Central memory CD8-positive, alpha-beta T cell (primary cell): ENCODE data around the gene TLR9.

Experiments used
- ATAC-seq: fragments of 150-1000 bp; cut with Tn5 transposase; replicated peaks from 2 replicates; pipeline ENCODE4 v1.10.0; 2022; ENCODE audit warnings: mild to moderate bottlenecking, moderate FRiP score, moderate number of reproducible peaks; ENCODE audit not compliant: poor library complexity, severe bottlenecking; ENCODE audit errors: extremely low read depth
- DNase-seq, 2 donors: peaks; one replicate each; pipeline ENCODE4 v3.0.0; 2021; ENCODE audit warnings: low spot score in 2 of 2
- H3K27ac Mint-ChIP-seq: one replicate; pipeline ENCODE4 v1.8.0; 2022; ENCODE audit warnings: low read depth, mild to moderate bottlenecking, moderate library complexity, mixed read lengths
- H3K27me3 Mint-ChIP-seq: one replicate; pipeline ENCODE4 v1.8.0; 2022; ENCODE audit warnings: mixed read lengths
- H3K36me3 Mint-ChIP-seq: one replicate; pipeline ENCODE4 v1.8.0; 2022; ENCODE audit warnings: mild to moderate bottlenecking, moderate library complexity, mixed read lengths; ENCODE audit not compliant: insufficient read depth
- H3K4me1 Mint-ChIP-seq: one replicate; pipeline ENCODE4 v1.8.0; 2022; ENCODE audit warnings: mixed read lengths
- H3K4me3 Mint-ChIP-seq: one replicate; pipeline ENCODE4 v1.8.0; 2022; ENCODE audit warnings: mild to moderate bottlenecking, moderate library complexity, mixed read lengths
- H3K9me3 Mint-ChIP-seq: one replicate; pipeline ENCODE4 v1.8.0; 2022; ENCODE audit warnings: mixed read lengths

Gene TLR9

DNA sequence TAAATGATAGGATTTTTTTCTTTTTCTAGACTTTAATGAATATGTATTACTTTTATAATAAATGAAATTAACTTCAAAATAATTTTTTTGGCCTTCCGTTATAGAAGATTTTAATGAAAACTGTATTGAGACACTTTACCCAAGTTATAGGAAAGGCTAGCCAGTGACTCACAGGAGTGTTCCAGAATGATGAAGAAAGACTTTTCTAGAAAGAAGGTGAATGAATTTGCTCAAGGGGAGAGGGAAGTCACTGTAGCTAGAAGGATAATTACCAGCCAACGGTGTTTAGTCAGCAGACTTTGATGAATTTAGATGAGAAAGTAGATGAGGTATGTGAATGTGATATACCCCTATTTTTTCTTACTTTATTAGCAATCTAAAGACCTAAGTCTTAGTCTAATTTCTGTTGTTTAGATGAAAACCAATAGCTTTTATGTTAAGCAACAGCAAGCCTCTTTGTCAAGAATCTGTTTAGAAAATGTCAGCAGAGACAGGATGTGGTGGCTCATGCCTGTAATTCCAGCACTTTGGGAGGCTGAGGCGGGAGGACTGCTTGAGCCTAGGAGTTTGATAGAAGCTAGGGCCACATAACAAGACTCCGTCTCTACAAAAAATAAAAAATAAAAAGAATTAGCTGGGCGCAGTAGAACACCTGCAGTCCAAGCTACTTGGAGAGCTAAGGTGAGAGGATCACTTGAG, 24.3 kb downstream of the TLR9 start:
- peaks cover 37% of the 10 kb centered on the region for H3K4me1 Mint-ChIP-seq
- H3K27me3 Mint-ChIP-seq = no peaks in the 10 kb centered on the region
- no peaks in the 10 kb centered on the region for H3K9me3 Mint-ChIP-seq
- no peak overlapping the region for H3K27ac Mint-ChIP-seq
- DNase-seq (no peak), ATAC-seq (no peak)
- H3K4me3 Mint-ChIP-seq = no peak overlapping the region
- peaks cover 60% of the 10 kb centered on the region for H3K36me3 Mint-ChIP-seq

DNA sequence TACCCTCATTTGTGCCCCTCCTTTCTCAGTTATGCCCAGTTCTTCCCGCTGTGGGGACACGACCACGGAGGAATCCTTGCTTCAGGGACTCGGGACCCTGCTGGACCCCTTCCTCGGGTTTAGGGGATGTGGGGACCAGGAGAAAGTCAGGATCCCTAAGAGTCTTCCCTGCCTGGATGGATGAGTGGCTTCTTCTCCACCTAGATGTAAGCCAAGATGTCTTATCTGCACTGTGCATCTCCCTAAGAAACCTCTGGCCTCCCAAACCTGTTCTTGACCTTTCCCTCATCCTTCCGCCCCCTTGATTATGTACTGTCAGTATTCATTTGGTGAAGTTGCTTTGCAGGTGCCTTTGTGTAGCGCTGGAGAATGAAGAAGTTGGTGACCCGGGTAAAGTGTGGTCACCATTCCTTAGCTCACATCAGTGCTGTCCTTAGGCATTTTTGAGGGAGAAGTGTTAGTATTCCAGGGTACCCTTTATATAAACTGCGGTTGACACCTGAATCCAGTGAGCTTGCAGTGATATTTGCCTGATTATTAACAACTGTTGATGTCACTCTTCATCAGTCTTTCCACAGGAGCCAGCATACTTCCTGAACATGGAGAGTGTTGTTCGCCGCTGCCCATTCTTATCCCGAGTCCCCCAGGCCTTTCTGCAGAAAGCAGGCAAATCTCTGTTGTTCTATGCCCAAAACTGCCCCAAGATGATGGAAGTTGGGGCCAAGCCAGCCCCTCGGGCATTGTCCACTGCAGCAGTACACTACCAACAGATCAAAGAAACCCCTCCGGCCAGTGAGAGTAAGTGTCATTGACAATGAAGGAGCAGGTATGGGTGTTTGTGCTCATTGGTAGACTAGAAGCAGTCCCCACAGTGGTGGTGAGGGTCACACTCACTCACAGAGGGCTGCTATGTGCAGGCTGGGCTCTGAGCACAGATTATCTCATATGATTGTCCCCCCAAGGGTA, 26.5 kb downstream of the TLR9 start:
- Mint-ChIP-seq H3K27ac (peak overlapping the region; percentile 99), H3K36me3 (peaks cover 38% of the 10 kb centered on the region), H3K4me1 (peaks cover 37% of the 10 kb centered on the region), H3K27me3 (no peaks in the 10 kb centered on the region), H3K9me3 (no peaks in the 10 kb centered on the region), H3K4me3 (peak overlapping the region; percentile 98)
- ATAC-seq = no peak
- no peak for DNase-seq

DNA sequence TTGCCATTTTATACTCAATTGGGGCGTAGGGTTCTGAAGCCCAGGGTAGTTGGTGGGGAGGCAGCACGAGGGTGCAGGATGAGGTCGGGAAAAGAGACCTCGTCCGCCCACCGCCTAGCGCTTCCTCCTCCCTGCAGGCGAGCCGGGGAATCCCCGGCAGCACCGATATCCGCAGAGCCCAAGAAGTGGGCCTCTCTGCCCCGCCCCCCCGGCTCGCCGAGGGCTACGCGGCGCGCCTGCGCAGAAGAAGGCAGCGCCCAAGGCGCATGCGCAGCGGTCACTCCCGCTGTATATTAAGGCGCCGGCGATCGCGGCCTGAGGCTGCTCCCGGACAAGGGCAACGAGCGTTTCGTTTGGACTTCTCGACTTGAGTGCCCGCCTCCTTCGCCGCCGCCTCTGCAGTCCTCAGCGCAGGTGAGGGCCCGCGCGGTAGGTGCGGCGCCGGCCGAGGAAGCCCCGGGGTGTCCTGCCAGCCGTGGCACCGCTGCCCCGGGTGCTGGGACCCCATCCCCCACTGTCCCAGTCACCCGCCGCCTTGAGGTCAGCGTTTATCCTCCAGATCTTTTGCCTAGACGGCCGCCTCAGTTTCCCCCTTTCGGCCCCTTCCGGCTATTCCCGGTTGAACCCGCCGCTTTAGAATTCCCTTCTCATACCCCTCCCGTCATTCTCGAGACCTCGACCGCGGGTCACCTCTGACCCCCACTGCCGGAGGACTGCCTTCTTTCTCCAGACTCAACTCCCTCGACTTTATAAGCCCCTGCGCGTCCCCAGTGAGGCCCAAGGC, 27.4 kb downstream of the TLR9 start, which contains the start of gene ALAS1:
ALAS1 (plus strand) TSS at position 319 of the 784 bp plus-strand sequence. CDS start 1,082 bp downstream, outside the sequence.
- peaks cover 37% of the 10 kb centered on the region for H3K4me1 Mint-ChIP-seq
- peak; percentile 99 for ATAC-seq
- H3K36me3 Mint-ChIP-seq = peaks cover 32% of the 10 kb centered on the region
- DNase-seq = peak; percentile 92 to 95
- peak within 1 kb of the TSS; percentile 99 for H3K27ac Mint-ChIP-seq
- H3K4me3 Mint-ChIP-seq = peak within 1 kb of the TSS; percentile 98
- no peaks in the 10 kb centered on the region for H3K27me3 Mint-ChIP-seq
- no peaks in the 10 kb centered on the region for H3K9me3 Mint-ChIP-seq

DNA sequence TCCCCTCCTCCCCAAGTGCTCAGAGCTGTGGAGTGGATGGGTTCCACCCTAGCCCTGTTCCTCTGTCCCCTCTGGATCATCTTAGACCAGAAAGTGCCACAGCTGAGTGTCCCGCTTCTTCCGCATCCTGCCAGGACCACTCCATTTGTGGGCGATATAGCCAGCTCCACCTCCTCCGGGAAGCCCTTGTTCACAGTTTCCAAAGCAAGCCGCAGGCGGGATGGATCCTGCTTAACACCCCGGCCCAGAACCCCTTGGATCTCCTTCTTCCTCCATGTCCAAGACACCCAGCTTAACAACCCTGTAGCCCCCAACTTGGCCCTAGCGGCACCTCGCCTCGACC, 28.0 kb downstream of the TLR9 start:
- H3K9me3 Mint-ChIP-seq = no peaks in the 10 kb centered on the region
- peak overlapping the region; percentile 98 for H3K4me3 Mint-ChIP-seq
- H3K36me3 Mint-ChIP-seq = peaks cover 29% of the 10 kb centered on the region
- DNase-seq (no peak), ATAC-seq (no peak)
- H3K27ac Mint-ChIP-seq = peak overlapping the region; percentile 99
- peaks cover 34% of the 10 kb centered on the region for H3K4me1 Mint-ChIP-seq
- H3K27me3 Mint-ChIP-seq = no peaks in the 10 kb centered on the region

DNA sequence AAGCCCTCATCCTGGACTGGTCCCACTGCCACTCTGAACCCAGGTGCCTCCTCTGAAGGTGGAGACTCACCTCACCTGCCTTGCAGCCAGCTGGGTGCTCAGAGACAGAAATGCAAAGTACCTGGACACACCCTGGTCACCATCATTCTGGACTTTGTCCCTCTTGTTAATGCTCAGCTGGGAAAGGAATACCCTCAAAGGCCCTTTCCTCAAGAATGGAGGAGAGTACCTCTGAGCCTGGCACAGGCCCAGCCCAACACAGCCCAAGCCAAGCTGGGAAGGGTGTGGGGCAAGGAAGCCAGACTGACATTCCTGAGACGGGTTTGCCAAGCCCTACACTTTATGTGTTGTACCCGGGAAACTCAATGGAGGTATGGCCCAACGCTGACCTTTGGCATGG, 28.5 kb downstream of the TLR9 start:
- Mint-ChIP-seq H3K9me3 (no peaks in the 10 kb centered on the region), H3K4me3 (no peak overlapping the region), H3K4me1 (peaks cover 31% of the 10 kb centered on the region), H3K27ac (peak overlapping the region; percentile 99), H3K27me3 (no peaks in the 10 kb centered on the region), H3K36me3 (peaks cover 24% of the 10 kb centered on the region)
- DNase-seq = no peak
- ATAC-seq = no peak

DNA sequence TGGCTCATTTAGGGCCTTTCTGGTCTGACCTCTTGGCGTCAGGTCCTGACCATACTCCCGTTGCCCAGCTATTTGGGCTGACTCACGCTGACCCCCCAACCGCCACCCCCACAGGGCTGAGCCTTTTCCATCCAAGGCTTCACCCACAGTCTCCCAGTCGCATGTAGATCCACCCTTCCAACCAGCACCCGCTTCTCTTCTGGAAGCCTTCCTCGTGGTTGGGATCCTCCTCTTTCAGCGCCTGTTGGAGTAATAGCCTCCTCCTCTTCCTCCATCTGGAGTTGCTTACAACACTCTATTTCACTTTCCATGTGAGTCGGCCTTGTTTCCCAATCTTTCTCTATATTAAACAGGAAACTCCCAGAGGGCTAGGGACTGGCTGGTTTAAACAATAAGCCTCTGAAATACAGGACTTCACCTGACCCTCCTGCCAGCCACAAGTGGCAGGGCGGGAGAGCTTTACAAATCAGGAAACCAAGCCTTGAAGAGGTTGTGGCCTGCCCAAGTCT, 29.6 kb downstream of the TLR9 start:
- no peaks in the 10 kb centered on the region for H3K27me3 Mint-ChIP-seq
- ATAC-seq (no peak), DNase-seq (no peak)
- H3K36me3 Mint-ChIP-seq = peaks cover 19% of the 10 kb centered on the region
- H3K27ac Mint-ChIP-seq = no peak overlapping the region
- no peak overlapping the region for H3K4me3 Mint-ChIP-seq
- H3K9me3 Mint-ChIP-seq = no peaks in the 10 kb centered on the region
- H3K4me1 Mint-ChIP-seq = peaks cover 27% of the 10 kb centered on the region

DNA sequence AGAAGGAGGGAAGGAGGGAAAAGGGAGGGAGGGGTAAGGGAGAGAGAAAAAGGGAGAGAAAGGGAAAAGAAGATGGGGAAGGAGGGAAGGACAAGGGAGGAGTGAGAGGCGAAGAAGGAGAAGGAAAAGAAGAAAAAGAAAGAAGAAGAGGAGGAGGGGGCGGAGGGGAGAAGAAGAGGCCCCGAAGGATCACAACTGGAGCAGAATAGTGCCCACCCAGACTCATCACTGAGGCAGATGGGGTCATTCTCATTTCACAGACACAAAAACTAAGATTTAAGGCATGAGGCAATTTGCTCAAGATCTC, 30.2 kb downstream of the TLR9 start:
- no peaks in the 10 kb centered on the region for H3K9me3 Mint-ChIP-seq
- no peaks in the 10 kb centered on the region for H3K27me3 Mint-ChIP-seq
- DNase-seq (no peak), ATAC-seq (no peak)
- H3K4me1 Mint-ChIP-seq = peaks cover 25% of the 10 kb centered on the region
- peaks cover 17% of the 10 kb centered on the region for H3K36me3 Mint-ChIP-seq
- no peak overlapping the region for H3K4me3 Mint-ChIP-seq
- H3K27ac Mint-ChIP-seq = no peak overlapping the region

DNA sequence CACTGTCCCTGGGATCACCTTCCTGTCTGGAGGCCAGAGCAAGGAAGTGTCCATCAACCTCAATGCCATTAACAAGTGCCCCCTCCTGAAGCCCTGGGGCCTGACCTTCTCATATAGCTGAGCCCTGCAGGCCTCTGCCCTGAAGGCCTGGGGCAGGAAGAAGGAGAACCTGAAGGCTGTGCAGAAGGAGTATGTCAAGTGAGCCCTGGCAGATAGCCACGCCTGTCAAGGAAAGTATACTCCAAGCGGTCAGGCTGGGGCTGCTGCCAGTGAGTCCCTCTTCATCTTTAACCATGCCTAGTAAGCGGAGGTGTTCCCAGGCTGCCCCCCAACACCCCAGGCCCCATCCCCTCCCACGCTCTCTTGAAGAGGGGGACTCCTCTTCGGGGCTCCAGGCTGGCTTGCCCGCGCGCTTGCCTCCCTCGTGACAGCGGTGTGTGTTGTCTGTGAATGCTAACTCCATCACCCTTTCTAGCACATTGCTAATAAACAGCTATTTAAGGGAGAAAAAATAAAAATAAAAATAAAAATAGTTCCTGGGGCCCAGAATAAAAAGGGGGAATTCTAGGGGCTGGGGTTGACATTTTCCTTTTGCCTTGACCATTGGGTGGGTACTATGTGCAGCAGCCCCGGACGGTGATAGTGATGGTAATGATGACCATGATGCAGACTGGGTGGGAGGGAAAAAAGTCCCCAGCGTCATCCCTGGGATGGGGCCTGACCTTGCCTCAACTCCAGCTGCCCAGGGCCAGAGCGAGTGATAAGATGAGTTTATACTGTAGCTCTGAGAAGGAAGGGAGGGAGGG, 30.8 kb downstream of the TLR9 start:
- DNase-seq = no peak
- no peaks in the 10 kb centered on the region for H3K27me3 Mint-ChIP-seq
- H3K27ac Mint-ChIP-seq = no peak overlapping the region
- H3K36me3 Mint-ChIP-seq = peaks cover 14% of the 10 kb centered on the region
- peaks cover 21% of the 10 kb centered on the region for H3K4me1 Mint-ChIP-seq
- ATAC-seq = no peak
- H3K4me3 Mint-ChIP-seq = no peak overlapping the region
- H3K9me3 Mint-ChIP-seq = no peaks in the 10 kb centered on the region

DNA sequence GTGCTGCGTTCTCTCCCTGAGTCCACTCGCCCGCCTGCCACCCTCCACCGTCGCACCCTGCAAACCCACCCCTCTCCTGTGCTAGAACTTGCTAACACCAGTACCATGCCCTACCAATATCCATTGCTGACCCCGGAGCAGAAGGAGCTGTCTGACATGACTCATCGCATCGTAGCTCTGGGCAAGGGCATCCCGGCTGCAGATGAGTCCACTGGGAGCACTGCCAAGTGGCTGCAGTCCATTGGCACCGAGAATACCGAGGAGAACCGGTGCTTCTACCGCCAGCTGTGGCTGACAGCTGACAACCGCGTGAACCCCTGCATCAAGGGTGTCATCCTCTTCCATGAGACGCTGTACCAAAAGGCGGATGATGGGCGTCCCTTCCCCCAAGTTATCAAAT, 32.4 kb downstream of the TLR9 start:
- Mint-ChIP-seq H3K27me3 (no peaks in the 10 kb centered on the region), H3K27ac (no peak overlapping the region), H3K9me3 (no peaks in the 10 kb centered on the region), H3K4me3 (no peak overlapping the region), H3K4me1 (peaks cover 8% of the 10 kb centered on the region), H3K36me3 (peaks cover 5% of the 10 kb centered on the region)
- ATAC-seq = no peak
- no peak for DNase-seq

DNA sequence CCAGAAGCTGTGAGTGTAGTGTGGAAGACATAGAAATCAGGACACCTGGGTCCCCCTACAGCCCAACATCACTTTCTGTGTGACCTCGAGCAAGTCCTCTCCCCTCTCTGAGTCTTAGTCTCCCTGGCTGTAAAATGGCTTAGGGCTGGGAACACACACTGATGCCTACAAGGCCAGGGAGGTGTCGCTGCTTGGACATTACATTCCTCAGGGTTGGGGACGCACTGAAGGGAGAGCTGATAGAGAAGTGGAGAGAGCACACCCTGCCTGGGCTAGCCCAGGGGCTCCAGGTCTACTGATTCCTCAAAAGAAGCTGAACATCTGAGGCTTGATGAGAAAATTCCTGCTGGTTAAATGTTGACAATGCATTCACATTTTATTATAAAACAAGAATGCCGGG, 33.8 kb downstream of the TLR9 start:
- Mint-ChIP-seq H3K27ac (no peak overlapping the region), H3K4me1 (no peaks in the 10 kb centered on the region), H3K27me3 (no peaks in the 10 kb centered on the region), H3K36me3 (peaks cover 2% of the 10 kb centered on the region), H3K4me3 (no peak overlapping the region), H3K9me3 (no peaks in the 10 kb centered on the region)
- ATAC-seq = no peak
- DNase-seq = no peak

DNA sequence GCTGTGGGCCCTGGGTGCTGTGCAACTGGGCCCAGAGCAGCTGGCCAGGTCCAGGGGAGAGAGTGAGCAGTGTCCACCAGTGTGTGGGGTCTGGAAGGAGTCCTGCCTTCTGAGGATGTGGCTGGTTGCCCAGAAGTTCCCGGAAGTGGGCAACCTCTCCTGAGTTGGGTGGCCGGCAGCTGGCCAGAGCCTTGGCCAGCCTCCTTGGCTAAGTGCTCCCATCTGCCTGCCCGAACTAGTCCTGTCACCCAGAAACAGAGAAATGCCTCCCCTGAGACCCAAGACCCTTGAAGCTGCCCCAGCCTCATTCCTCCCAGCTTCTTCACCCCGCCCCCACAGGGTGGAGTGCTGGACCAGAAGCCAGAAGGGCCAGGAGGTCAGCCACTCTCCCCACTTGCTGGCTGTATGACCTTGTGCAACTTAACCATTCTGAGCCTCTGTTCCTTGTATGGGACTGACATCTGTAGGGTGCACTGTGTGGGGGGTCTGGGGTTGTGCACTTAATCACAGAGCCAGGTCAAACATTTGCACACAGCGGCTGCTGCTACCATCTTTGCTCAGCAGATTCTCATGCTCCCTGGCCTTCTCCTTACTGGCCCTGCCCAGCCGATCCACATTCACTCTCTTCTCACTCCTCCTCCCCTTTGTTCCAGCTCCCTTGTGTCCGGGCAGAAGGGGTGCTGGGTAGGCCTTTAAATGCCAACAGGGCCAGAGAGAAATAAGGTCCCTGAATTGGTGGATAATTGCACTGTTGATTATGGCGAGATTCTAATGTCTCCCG, 35.0 kb downstream of the TLR9 start:
- no peak for DNase-seq
- Mint-ChIP-seq H3K27me3 (no peaks in the 10 kb centered on the region), H3K9me3 (no peaks in the 10 kb centered on the region), H3K4me1 (no peaks in the 10 kb centered on the region), H3K4me3 (no peak overlapping the region), H3K36me3 (peaks cover 2% of the 10 kb centered on the region), H3K27ac (no peak overlapping the region)
- ATAC-seq = no peak
